Measurements from ENCODE around the gene LDLRAD4. TPM values are rescaled to one million over a fixed set of nuclear protein-coding genes. Genes with fewer than 3 reads are reported as not detected.

The LDLRAD4 gene
- total RNA-seq, 1 donor: under 0.01 TPM

GRCh38 chr18:13366131-13366530 is 147.6 kb downstream of the LDLRAD4 start:
- no peaks in the 10 kb centered on the region for H3K27me3 ChIP-seq (ENCODE audit: insufficient read depth, low read length)
- no peak overlapping the region for H2AFZ ChIP-seq (ENCODE audit: low read length)
- H3K4me3 ChIP-seq (ENCODE audit: insufficient read depth, low read length): no peak overlapping the region
- peak; percentile 15 for DNase-seq (ENCODE audit: insufficient read length, low spot score, missing footprints)
- H3K4me1 ChIP-seq (ENCODE audit: insufficient read depth, low read length): no peaks in the 10 kb centered on the region
- no peaks in the 10 kb centered on the region for H3K9me3 ChIP-seq (ENCODE audit: low read depth, low read length)
- H3K27ac ChIP-seq (ENCODE audit: low read depth, low read length): no peak overlapping the region
- no peaks in the 10 kb centered on the region for H3K79me2 ChIP-seq (ENCODE audit: insufficient read depth, low read length)
- no peak for TF ChIP-seq CTCF (IDR thresholded peaks at IDR 0.05; ENCODE audit: extremely low read depth, low read depth, low read length)
- H3K4me2 ChIP-seq (ENCODE audit: insufficient read depth, low read length): no peak overlapping the region
- no peaks in the 10 kb centered on the region for H3K36me3 ChIP-seq (ENCODE audit: insufficient read depth, low read length)
- H4K20me1 ChIP-seq (ENCODE audit: insufficient read depth, low read length): no peaks in the 10 kb centered on the region

GRCh38 chr18:13366541-13366940 is 148.0 kb downstream of the LDLRAD4 start:
- Histone ChIP-seq H2AFZ (ENCODE audit: low read length) (no peak overlapping the region), H3K79me2 (ENCODE audit: insufficient read depth, low read length) (no peaks in the 10 kb centered on the region), H3K36me3 (ENCODE audit: insufficient read depth, low read length) (no peaks in the 10 kb centered on the region), H3K4me1 (ENCODE audit: insufficient read depth, low read length) (no peaks in the 10 kb centered on the region), H3K4me3 (ENCODE audit: insufficient read depth, low read length) (no peak overlapping the region), H3K9me3 (ENCODE audit: low read depth, low read length) (no peaks in the 10 kb centered on the region), H3K4me2 (ENCODE audit: insufficient read depth, low read length) (no peak overlapping the region), H4K20me1 (ENCODE audit: insufficient read depth, low read length) (no peaks in the 10 kb centered on the region), H3K27ac (ENCODE audit: low read depth, low read length) (no peak overlapping the region), H3K27me3 (ENCODE audit: insufficient read depth, low read length) (no peaks in the 10 kb centered on the region)
- DNase-seq (ENCODE audit: insufficient read length, low spot score, missing footprints): peak; percentile 46
- TF ChIP-seq CTCF (IDR thresholded peaks at IDR 0.05; ENCODE audit: extremely low read depth, low read depth, low read length): no peak

- no peak overlapping the region for H3K4me3 ChIP-seq (ENCODE audit: insufficient read depth, low read length)
- H2AFZ ChIP-seq (ENCODE audit: low read length): no peak overlapping the region
- H3K36me3 ChIP-seq (ENCODE audit: insufficient read depth, low read length): no peaks in the 10 kb centered on the region
- TF ChIP-seq CTCF (IDR thresholded peaks at IDR 0.05; ENCODE audit: extremely low read depth, low read depth, low read length): no peak
- no peaks in the 10 kb centered on the region for H3K27me3 ChIP-seq (ENCODE audit: insufficient read depth, low read length)
- no peak overlapping the region for H3K27ac ChIP-seq (ENCODE audit: low read depth, low read length)
- H4K20me1 ChIP-seq (ENCODE audit: insufficient read depth, low read length): no peaks in the 10 kb centered on the region
- no peaks in the 10 kb centered on the region for H3K9me3 ChIP-seq (ENCODE audit: low read depth, low read length)
- DNase-seq (ENCODE audit: insufficient read length, low spot score, missing footprints): peak; percentile 51
- H3K4me1 ChIP-seq (ENCODE audit: insufficient read depth, low read length): no peaks in the 10 kb centered on the region
- no peak overlapping the region for H3K4me2 ChIP-seq (ENCODE audit: insufficient read depth, low read length)
- no peaks in the 10 kb centered on the region for H3K79me2 ChIP-seq (ENCODE audit: insufficient read depth, low read length)
Observed at GRCh38 chr18:13366962-13367892, 148.7 kb downstream of the LDLRAD4 start.

GRCh38 chr18:13368080-13368813 is 149.7 kb downstream of the LDLRAD4 start:
- H3K36me3 ChIP-seq (ENCODE audit: insufficient read depth, low read length): no peaks in the 10 kb centered on the region
- H2AFZ ChIP-seq (ENCODE audit: low read length): no peak overlapping the region
- H3K27ac ChIP-seq (ENCODE audit: low read depth, low read length): no peak overlapping the region
- DNase-seq (ENCODE audit: insufficient read length, low spot score, missing footprints): peak; percentile 36
- no peak overlapping the region for H3K4me2 ChIP-seq (ENCODE audit: insufficient read depth, low read length)
- H3K27me3 ChIP-seq (ENCODE audit: insufficient read depth, low read length): no peaks in the 10 kb centered on the region
- TF ChIP-seq CTCF (IDR thresholded peaks at IDR 0.05; ENCODE audit: extremely low read depth, low read depth, low read length): no peak
- no peaks in the 10 kb centered on the region for H4K20me1 ChIP-seq (ENCODE audit: insufficient read depth, low read length)
- no peak overlapping the region for H3K4me3 ChIP-seq (ENCODE audit: insufficient read depth, low read length)
- no peaks in the 10 kb centered on the region for H3K79me2 ChIP-seq (ENCODE audit: insufficient read depth, low read length)
- H3K9me3 ChIP-seq (ENCODE audit: low read depth, low read length): no peaks in the 10 kb centered on the region
- H3K4me1 ChIP-seq (ENCODE audit: insufficient read depth, low read length): no peaks in the 10 kb centered on the region
